Vagina (tissue), 2 donors: ENCODE data around the gene CDC42. TPM values are rescaled to one million over a fixed set of nuclear protein-coding genes. Genes with fewer than 3 reads are reported as not detected.

ENCODE experiments used
- DNase-seq, 2 donors: peaks; one replicate each; pipeline ENCODE4 v3.0.0-alpha.2; 2017; ENCODE audit errors: extremely low spot score in 2 of 2
- H3K27ac ChIP-seq: fragments of 200-600 bp; sonication (generic); one replicate; pipeline ENCODE4 v1.5.1; 2019
- H3K27me3 ChIP-seq: fragments of 200-600 bp; sonication (generic); one replicate; pipeline ENCODE4 v1.5.1; 2019
- H3K36me3 ChIP-seq, 2 donors: fragments of 200-600 bp; sonication (generic); one replicate each; pipeline ENCODE4 v1.5.1; 2017 to 2019
- H3K4me1 ChIP-seq: fragments of 200-600 bp; sonication (generic); one replicate; pipeline ENCODE4 v1.5.1; 2019
- H3K4me3 ChIP-seq, 2 donors: fragments of 200-600 bp; sonication (generic); 1 replicate in 1 of 2; 2 replicates in 1 of 2; pipeline ENCODE4 v1.5.1; 2016 to 2019
- H3K9me3 ChIP-seq: fragments of 200-600 bp; sonication (generic); one replicate; pipeline ENCODE4 v1.5.1; 2019
- POLR2A ChIP-seq, 2 donors: fragments of 450-650 bp; IDR thresholded peaks; one replicate each; pipeline ENCODE4 v1.6.1; 2017; ENCODE audit warnings: antibody characterized with exemption in 2 of 2, mild to moderate bottlenecking in 2 of 2, moderate library complexity in 2 of 2
- POLR2AphosphoS5 ChIP-seq, 2 donors: sonication (generic); formaldehyde crosslinking; IDR thresholded peaks; one replicate each; pipeline ENCODE4 v1.9.0; 2017; ENCODE audit warnings: antibody characterized with exemption in 2 of 2, mild to moderate bottlenecking in 2 of 2, low read depth in 1 of 2; ENCODE audit not compliant: insufficient read depth in 1 of 2
- intact Hi-C: fragments of 100-400 bp; cut with DNase I; formaldehyde crosslinking; loops from one replicate; pipeline ENCODE4 v1.15.1; 2023
- total RNA-seq: library from RNA; depleted of rRNA; stranded (reverse); fragments of >200 nt; gene quantifications from one replicate; pipeline ENCODE4 v1.2.3, GENCODE V29; 2016
- TF ChIP-seq, protein P1 (sequence below), 3 experiments: fragments of 450-650 bp in 2 of 3; fragments of 200-600 bp in 1 of 3; sonication (generic) in 1 of 3; IDR thresholded peaks; one replicate each; pipeline ENCODE4 v1.5.1; 2017 to 2019; ENCODE audit warnings: antibody characterized with exemption in 3 of 3, mild to moderate bottlenecking in 2 of 3, moderate library complexity in 2 of 3

CDC42 gene
- total RNA-seq, 1 donor from 2014 or later = 141 TPM

GRCh38 chr1:22105611-22106207, 53.2 kb downstream of the CDC42 start:
- Histone ChIP-seq H3K36me3 (peaks cover 0 to 5% of the 10 kb centered on the region in 2 donors), H3K9me3 (no peaks in the 10 kb centered on the region), H3K4me1 (peaks cover 36% of the 10 kb centered on the region), H3K4me3 (no peak overlapping the region), H3K27ac (no peak overlapping the region), H3K27me3 (no peaks in the 10 kb centered on the region)
- TF ChIP-seq POLR2AphosphoS5 (IDR thresholded peaks at IDR 0.05; ENCODE audit: insufficient read depth in 1 of 2, low read depth in 1 of 2) (no peak), POLR2A (IDR thresholded peaks at IDR 0.05) (no peak)
- TF ChIP-seq, protein P1, sequence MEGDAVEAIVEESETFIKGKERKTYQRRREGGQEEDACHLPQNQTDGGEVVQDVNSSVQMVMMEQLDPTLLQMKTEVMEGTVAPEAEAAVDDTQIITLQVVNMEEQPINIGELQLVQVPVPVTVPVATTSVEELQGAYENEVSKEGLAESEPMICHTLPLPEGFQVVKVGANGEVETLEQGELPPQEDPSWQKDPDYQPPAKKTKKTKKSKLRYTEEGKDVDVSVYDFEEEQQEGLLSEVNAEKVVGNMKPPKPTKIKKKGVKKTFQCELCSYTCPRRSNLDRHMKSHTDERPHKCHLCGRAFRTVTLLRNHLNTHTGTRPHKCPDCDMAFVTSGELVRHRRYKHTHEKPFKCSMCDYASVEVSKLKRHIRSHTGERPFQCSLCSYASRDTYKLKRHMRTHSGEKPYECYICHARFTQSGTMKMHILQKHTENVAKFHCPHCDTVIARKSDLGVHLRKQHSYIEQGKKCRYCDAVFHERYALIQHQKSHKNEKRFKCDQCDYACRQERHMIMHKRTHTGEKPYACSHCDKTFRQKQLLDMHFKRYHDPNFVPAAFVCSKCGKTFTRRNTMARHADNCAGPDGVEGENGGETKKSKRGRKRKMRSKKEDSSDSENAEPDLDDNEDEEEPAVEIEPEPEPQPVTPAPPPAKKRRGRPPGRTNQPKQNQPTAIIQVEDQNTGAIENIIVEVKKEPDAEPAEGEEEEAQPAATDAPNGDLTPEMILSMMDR (IDR thresholded peaks at IDR 0.05) = peak in 2 of 3 experiments; percentile 26 to 65
- no peak for DNase-seq
- intact Hi-C loops = no loop called here

- no peak for DNase-seq
- H3K36me3 ChIP-seq = peaks cover 0 to 5% of the 10 kb centered on the region in 2 donors
- no peaks in the 10 kb centered on the region for H3K27me3 ChIP-seq
- TF ChIP-seq POLR2A (IDR thresholded peaks at IDR 0.05) = no peak
- no peak for TF ChIP-seq POLR2AphosphoS5 (IDR thresholded peaks at IDR 0.05; ENCODE audit: insufficient read depth in 1 of 2, low read depth in 1 of 2)
- TF ChIP-seq, protein P1 (IDR thresholded peaks at IDR 0.05) = no peak
- H3K27ac ChIP-seq = no peak overlapping the region
- H3K4me3 ChIP-seq = no peak overlapping the region
- H3K9me3 ChIP-seq = no peaks in the 10 kb centered on the region
- H3K4me1 ChIP-seq = peaks cover 45% of the 10 kb centered on the region
- intact Hi-C loops = no loop called here
These were observed 54.6 kb downstream of the CDC42 start for GRCh38 chr1:22107126-22107525.

GRCh38 chr1:22108339-22109105, 56.0 kb downstream of the CDC42 start:
- H3K27me3 ChIP-seq = no peaks in the 10 kb centered on the region
- no peak overlapping the region for H3K4me3 ChIP-seq
- no peak for TF ChIP-seq POLR2A (IDR thresholded peaks at IDR 0.05)
- TF ChIP-seq, protein P1 (IDR thresholded peaks at IDR 0.05) = no peak
- peak in 1 of 2 donors; percentile 32 for TF ChIP-seq POLR2AphosphoS5 (IDR thresholded peaks at IDR 0.05; ENCODE audit: insufficient read depth in 1 of 2, low read depth in 1 of 2)
- intact Hi-C loops = no loop called here
- peak overlapping the region; percentile 24 for H3K27ac ChIP-seq
- peaks cover 50% of the 10 kb centered on the region for H3K4me1 ChIP-seq
- no peaks in the 10 kb centered on the region for H3K9me3 ChIP-seq
- peaks cover 0 to 13% of the 10 kb centered on the region in 2 donors for H3K36me3 ChIP-seq
- DNase-seq = no peak

DNA sequence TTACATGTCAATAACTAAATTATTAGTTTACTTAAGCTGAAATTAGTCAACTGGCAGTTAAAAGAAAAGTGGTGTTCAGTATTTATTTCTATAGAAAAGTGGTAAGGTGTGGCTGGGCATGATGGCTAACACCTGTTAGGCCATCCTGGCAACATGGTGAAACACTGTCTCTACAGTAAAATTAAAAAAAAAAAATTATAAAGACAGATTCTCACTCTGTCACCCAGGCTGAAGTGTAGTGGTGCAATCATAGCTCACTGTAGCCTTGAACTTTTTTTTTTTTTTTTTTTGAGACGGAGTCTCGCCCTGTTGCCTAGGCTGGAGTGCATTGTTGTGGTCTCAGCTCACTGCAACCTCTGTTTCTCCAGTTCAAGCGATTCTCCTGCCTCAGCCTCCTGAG, 57.5 kb downstream of the CDC42 start:
- TF ChIP-seq POLR2AphosphoS5 (IDR thresholded peaks at IDR 0.05; ENCODE audit: insufficient read depth in 1 of 2, low read depth in 1 of 2) (no peak), POLR2A (IDR thresholded peaks at IDR 0.05) (no peak)
- TF ChIP-seq, protein P1 (IDR thresholded peaks at IDR 0.05) = no peak
- Histone ChIP-seq H3K27me3 (no peaks in the 10 kb centered on the region), H3K9me3 (no peaks in the 10 kb centered on the region), H3K4me1 (peaks cover 65% of the 10 kb centered on the region), H3K4me3 (no peak overlapping the region), H3K36me3 (peaks cover 0 to 13% of the 10 kb centered on the region in 2 donors), H3K27ac (no peak overlapping the region)
- DNase-seq = no peak
- intact Hi-C loops = no loop called here

GRCh38 chr1:22111115-22111514, 58.6 kb downstream of the CDC42 start:
- intact Hi-C loops = no loop called here
- peaks cover 60% of the 10 kb centered on the region for H3K4me1 ChIP-seq
- H3K4me3 ChIP-seq = no peak overlapping the region
- no peak overlapping the region for H3K27ac ChIP-seq
- H3K27me3 ChIP-seq = no peaks in the 10 kb centered on the region
- no peak for DNase-seq
- TF ChIP-seq, protein P1 (IDR thresholded peaks at IDR 0.05) = no peak
- TF ChIP-seq POLR2A (IDR thresholded peaks at IDR 0.05) = no peak
- H3K9me3 ChIP-seq = no peaks in the 10 kb centered on the region
- peaks cover 0 to 13% of the 10 kb centered on the region in 2 donors for H3K36me3 ChIP-seq
